ENCODE results near the gene CHP2.

DNA sequence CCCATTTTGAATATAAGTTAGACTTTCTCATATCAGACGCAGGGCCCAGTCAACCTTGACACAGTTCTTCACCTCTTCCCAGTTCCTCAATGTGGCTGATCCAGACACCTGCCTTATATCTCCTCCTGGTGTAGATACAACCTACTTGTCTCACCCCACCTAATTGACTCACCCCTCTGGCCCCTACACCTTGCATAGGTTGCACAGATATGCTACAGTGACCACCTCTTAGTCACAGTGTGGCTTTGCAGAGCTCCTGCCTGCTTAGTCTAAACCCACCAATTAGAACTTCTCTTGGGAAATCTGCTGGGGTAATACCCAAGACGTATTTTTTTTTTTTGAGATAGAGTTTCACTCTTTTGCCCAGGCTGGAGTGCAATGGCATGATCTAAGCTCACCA is 16.8 kb downstream of the CHP2 start:
- TF ChIP-seq POLR2A (IDR thresholded peaks at IDR 0.05): no peak
- TF ChIP-seq, protein P1, sequence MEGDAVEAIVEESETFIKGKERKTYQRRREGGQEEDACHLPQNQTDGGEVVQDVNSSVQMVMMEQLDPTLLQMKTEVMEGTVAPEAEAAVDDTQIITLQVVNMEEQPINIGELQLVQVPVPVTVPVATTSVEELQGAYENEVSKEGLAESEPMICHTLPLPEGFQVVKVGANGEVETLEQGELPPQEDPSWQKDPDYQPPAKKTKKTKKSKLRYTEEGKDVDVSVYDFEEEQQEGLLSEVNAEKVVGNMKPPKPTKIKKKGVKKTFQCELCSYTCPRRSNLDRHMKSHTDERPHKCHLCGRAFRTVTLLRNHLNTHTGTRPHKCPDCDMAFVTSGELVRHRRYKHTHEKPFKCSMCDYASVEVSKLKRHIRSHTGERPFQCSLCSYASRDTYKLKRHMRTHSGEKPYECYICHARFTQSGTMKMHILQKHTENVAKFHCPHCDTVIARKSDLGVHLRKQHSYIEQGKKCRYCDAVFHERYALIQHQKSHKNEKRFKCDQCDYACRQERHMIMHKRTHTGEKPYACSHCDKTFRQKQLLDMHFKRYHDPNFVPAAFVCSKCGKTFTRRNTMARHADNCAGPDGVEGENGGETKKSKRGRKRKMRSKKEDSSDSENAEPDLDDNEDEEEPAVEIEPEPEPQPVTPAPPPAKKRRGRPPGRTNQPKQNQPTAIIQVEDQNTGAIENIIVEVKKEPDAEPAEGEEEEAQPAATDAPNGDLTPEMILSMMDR (IDR thresholded peaks at IDR 0.05): no peak

All from esophagus squamous epithelium (tissue), 4 donors.